Measurements from ENCODE around the gene AOC3. TPM values are rescaled to one million over a fixed set of nuclear protein-coding genes. Genes with fewer than 3 reads are reported as not detected.
"Not testable (repeated sequence)": the region's sequence is repeated elsewhere in the genome, so short reads cannot be mapped to it uniquely, and the experiment has no call there.

AOC3 gene
- polyA plus RNA-seq, 1 experiment, result 0.12 TPM

DNA sequence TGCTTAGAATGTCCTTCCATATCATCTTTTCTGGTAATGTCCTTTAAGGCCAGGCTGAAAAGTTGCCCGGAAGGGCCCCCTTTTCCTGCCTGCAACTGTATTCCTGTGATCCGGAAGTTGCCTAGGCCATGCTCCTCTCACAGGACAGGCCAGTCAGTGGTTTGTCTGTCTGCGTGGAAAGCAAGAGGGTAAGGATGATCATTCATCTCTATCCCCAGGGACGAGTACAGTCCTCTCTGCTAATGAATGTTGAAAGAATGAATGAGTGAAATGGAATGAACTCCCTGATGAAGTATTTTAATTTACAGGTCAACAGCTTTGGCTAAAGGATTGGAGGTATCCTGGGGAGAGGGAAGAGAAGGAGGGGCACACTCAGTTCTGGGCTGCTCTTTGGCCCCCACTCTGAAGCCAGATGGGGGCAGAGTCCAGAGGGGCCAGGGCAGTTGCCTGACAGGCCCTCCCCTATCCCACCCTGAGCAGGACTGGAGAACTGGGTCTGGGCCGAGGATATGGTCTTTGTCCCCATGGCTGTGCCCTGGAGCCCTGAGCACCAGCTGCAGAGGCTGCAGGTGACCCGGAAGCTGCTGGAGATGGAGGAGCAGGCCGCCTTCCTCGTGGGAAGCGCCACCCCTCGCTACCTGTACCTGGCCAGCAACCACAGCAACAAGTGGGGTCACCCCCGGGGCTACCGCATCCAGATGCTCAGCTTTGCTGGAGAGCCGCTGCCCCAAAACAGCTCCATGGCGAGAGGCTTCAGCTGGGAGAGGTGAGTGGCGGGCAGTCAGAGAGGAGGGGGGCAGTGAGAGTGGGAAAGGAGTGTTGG, 3.2 kb downstream of the AOC3 start:
- H3K27me3 ChIP-seq (ENCODE audit: control insufficient read depth, insufficient read depth, low read length), result peaks cover 32% of the 10 kb centered on the region
- H3K9me3 ChIP-seq (ENCODE audit: control insufficient read depth, insufficient read depth, low read length), result no peaks in the 10 kb centered on the region
- ChIA-PET CTCF (interaction anchor here (0.7 to 2.9 kb wide), 2 partner anchors 9 to 11 kb away, joined by 3 to 12 read pairs; partner anchors contain the start of gene AOC2), POLR2A (no interaction called here)
- DNase-seq (ENCODE audit: low read depth, low spot score), result no peak
- TF ChIP-seq, protein P1, sequence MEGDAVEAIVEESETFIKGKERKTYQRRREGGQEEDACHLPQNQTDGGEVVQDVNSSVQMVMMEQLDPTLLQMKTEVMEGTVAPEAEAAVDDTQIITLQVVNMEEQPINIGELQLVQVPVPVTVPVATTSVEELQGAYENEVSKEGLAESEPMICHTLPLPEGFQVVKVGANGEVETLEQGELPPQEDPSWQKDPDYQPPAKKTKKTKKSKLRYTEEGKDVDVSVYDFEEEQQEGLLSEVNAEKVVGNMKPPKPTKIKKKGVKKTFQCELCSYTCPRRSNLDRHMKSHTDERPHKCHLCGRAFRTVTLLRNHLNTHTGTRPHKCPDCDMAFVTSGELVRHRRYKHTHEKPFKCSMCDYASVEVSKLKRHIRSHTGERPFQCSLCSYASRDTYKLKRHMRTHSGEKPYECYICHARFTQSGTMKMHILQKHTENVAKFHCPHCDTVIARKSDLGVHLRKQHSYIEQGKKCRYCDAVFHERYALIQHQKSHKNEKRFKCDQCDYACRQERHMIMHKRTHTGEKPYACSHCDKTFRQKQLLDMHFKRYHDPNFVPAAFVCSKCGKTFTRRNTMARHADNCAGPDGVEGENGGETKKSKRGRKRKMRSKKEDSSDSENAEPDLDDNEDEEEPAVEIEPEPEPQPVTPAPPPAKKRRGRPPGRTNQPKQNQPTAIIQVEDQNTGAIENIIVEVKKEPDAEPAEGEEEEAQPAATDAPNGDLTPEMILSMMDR (IDR thresholded peaks at IDR 0.05; ENCODE audit: low read depth, low read length), result no peak
- no peak overlapping the region for H3K4me3 ChIP-seq (ENCODE audit: low read depth, low read length)
- H3K27ac ChIP-seq (ENCODE audit: low read depth, low read length), result no peak overlapping the region

DNA sequence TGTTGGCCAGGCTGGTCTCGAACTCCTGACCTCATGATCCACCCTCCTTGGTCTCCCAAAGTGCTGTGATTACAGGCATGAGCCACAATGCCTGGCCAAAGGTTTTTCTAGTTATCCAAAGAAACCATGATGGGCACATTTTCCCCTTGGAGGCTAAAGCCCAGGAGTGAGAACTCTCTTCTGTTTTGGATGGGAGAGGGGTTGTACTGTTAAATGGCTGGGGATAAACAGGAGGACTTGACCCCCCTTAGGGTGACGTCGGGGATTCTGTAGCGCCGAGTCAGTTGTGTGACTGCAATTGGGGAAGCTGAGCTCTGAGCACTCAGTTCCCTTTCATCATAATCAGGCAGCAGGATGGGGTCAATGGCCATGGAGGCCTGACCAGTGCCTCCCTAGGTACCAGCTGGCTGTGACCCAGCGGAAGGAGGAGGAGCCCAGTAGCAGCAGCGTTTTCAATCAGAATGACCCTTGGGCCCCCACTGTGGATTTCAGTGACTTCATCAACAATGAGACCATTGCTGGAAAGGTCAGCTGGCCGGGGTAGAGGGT, 4.1 kb downstream of the AOC3 start:
- H3K4me3 ChIP-seq (ENCODE audit: low read depth, low read length), result no peak overlapping the region
- TF ChIP-seq, protein P1 (IDR thresholded peaks at IDR 0.05; ENCODE audit: low read depth, low read length), result no peak
- ChIA-PET CTCF (interaction anchor here (0.7 to 2.9 kb wide), 3 partner anchors 10 to 115 kb away, joined by 3 to 12 read pairs (median 8); partner anchors contain the start of gene AOC2), POLR2A (no interaction called here)
- peaks cover 28% of the 10 kb centered on the region for H3K27me3 ChIP-seq (ENCODE audit: control insufficient read depth, insufficient read depth, low read length)
- H3K9me3 ChIP-seq (ENCODE audit: control insufficient read depth, insufficient read depth, low read length), result no peaks in the 10 kb centered on the region
- no peak for DNase-seq (ENCODE audit: low read depth, low spot score)
- no peak overlapping the region for H3K27ac ChIP-seq (ENCODE audit: low read depth, low read length)

DNA sequence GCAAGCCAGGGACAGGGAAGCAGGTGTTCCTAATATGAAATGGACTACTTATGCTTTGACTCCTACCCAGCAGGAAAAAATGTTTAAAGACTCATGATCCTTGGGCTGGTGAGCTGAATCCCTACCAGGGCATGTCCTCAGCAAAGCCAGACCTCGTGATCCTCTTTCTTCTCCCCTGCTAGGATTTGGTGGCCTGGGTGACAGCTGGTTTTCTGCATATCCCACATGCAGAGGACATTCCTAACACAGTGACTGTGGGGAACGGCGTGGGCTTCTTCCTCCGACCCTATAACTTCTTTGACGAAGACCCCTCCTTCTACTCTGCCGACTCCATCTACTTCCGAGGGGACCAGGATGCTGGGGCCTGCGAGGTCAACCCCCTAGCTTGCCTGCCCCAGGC, 5.1 kb downstream of the AOC3 start:
- peaks cover 22% of the 10 kb centered on the region for H3K27me3 ChIP-seq (ENCODE audit: control insufficient read depth, insufficient read depth, low read length)
- CTCF ChIA-PET, result interaction anchor here (0.9 kb wide), 1 partner anchor 12 kb away, joined by 3 read pairs; the partner anchor contains the start of gene AOC2
- H3K4me3 ChIP-seq (ENCODE audit: low read depth, low read length); H3K27ac ChIP-seq (ENCODE audit: low read depth, low read length); POLR2A ChIA-PET; DNase-seq (ENCODE audit: low read depth, low spot score); H3K9me3 ChIP-seq (ENCODE audit: control insufficient read depth, insufficient read depth, low read length): not testable (repeated sequence)

DNA sequence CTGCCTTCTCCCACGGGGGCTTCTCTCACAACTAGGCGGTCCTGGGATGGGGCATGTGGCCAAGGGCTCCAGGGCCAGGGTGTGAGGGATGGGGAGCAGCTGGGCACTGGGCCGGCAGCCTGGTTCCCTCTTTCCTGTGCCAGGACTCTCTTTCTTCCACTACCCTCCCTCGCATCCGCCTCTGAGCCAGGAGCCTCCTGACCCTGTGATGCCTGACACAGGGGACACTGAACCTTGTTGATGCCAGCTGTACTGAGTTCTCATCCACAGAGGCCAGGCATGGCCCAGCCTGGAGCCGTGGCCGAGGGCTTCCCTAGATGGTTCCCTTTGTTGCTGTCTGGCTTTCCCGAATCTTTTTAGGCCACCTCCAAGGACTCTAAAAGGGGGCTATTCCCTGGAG, 5.5 kb downstream of the AOC3 start:
- CTCF ChIA-PET, result interaction anchor here (0.9 kb wide), 1 partner anchor 13 kb away, joined by 3 read pairs; the partner anchor contains the start of gene AOC2
- POLR2A ChIA-PET; H3K4me3 ChIP-seq (ENCODE audit: low read depth, low read length); H3K9me3 ChIP-seq (ENCODE audit: control insufficient read depth, insufficient read depth, low read length); H3K27ac ChIP-seq (ENCODE audit: low read depth, low read length); DNase-seq (ENCODE audit: low read depth, low spot score): not testable (repeated sequence)
- peaks cover 21% of the 10 kb centered on the region for H3K27me3 ChIP-seq (ENCODE audit: control insufficient read depth, insufficient read depth, low read length)

DNA sequence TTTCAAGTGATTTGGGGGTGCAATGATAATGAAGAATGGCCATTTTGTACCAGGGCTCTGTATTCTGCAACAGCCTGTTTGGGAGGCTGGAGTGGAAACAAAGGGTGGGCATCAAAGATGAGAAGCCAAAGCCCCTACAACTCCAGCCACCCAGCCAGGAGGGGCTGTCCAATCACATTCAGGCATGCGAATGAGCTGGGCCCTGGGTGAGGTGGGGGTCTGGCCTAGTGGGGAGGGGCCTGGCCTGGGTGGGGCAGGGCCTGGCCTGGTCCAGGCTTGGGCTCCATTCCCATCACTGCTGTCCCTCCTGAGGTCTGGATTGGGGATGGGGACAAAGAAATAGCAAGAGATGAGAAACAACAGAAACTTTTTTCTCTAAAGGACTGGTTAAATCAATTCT, 6.4 kb downstream of the AOC3 start:
- no peak overlapping the region for H3K27ac ChIP-seq (ENCODE audit: low read depth, low read length)
- ChIA-PET POLR2A (no interaction called here), CTCF (no interaction called here)
- no peak overlapping the region for H3K4me3 ChIP-seq (ENCODE audit: low read depth, low read length)
- H3K27me3 ChIP-seq (ENCODE audit: control insufficient read depth, insufficient read depth, low read length), result peaks cover 21% of the 10 kb centered on the region
- DNase-seq (ENCODE audit: low read depth, low spot score), result no peak
- TF ChIP-seq, protein P1 (IDR thresholded peaks at IDR 0.05; ENCODE audit: low read depth, low read length), result no peak
- no peaks in the 10 kb centered on the region for H3K9me3 ChIP-seq (ENCODE audit: control insufficient read depth, insufficient read depth, low read length)

DNA sequence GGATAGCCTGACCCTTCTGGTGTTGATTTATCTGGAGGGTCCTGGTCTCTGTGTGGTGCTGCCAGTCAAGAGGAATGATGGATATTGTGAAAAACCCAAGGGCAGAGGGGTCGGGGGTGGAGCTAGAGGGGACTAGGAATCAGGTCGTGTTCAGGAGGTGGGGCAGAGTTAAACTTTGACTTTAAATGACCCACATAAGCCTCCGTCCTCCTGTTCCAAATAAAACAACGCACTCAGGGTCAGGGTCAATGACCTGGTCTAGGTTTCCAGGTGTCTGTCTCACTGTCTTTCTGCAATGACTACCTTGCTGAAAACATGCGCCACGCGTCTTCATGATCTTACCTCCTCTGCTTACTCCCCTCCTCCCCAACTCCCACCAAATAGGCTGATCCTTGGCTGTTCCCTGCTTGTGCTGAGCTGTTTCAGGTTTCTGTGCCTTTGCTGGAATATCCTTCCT, 14.7 kb downstream of the AOC3 start:
- ChIA-PET POLR2A (no interaction called here), CTCF (no interaction called here)
- Histone ChIP-seq H3K4me3 (ENCODE audit: low read depth, low read length) (no peak overlapping the region), H3K27ac (ENCODE audit: low read depth, low read length) (no peak overlapping the region), H3K9me3 (ENCODE audit: control insufficient read depth, insufficient read depth, low read length) (no peaks in the 10 kb centered on the region; the same call in 1 of the 2 replicates), H3K27me3 (ENCODE audit: control insufficient read depth, insufficient read depth, low read length) (peaks cover 4% of the 10 kb centered on the region)
- TF ChIP-seq, protein P1 (IDR thresholded peaks at IDR 0.05; ENCODE audit: low read depth, low read length), result no peak
- DNase-seq (ENCODE audit: low read depth, low spot score), result no peak

Data from AG04450 (cell line).